Testis (tissue), 3 donors: ENCODE data around the gene NPHP4. TPM values are rescaled to one million over a fixed set of nuclear protein-coding genes. Genes with fewer than 3 reads are reported as not detected.
"Not testable (repeated sequence)": the region's sequence is repeated elsewhere in the genome, so short reads cannot be mapped to it uniquely, and the experiment has no call there.

Experiments
- DNase-seq: peaks from one replicate; pipeline ENCODE4 v3.0.0-alpha.2; 2019
- H3K27ac ChIP-seq, 2 donors: fragments of 200-600 bp; sonication (generic); one replicate each; pipeline ENCODE4 v1.5.1; 2019
- H3K27me3 ChIP-seq: fragments of 200-600 bp; sonication (generic); one replicate; pipeline ENCODE4 v1.5.1; 2019
- H3K36me3 ChIP-seq: fragments of 200-600 bp; sonication (generic); one replicate; pipeline ENCODE4 v1.5.1; 2017; ENCODE audit warnings: low read depth; ENCODE audit errors: missing control alignments
- H3K4me1 ChIP-seq: fragments of 200-600 bp; sonication (generic); one replicate; pipeline ENCODE4 v1.5.1; 2019
- H3K4me3 ChIP-seq, 2 donors: fragments of 200-600 bp; sonication (generic); one replicate each; pipeline ENCODE4 v1.5.1; 2017 to 2019
- H3K9me3 ChIP-seq: fragments of 200-600 bp; sonication (generic); one replicate; pipeline ENCODE4 v1.5.1; 2017
- POLR2A ChIP-seq: fragments of 450-650 bp; IDR thresholded peaks from one replicate; pipeline ENCODE4 v1.6.1; 2017; ENCODE audit warnings: antibody characterized with exemption, mild to moderate bottlenecking, moderate library complexity
- WGBS, 2 donors: methylation state at CpG; one replicate each; pipeline ENCODE4 v1.1.5; 2018; 5-methylcytosine and 5-hydroxymethylcytosine counted together
- intact Hi-C: fragments of 100-400 bp; cut with DNase I; formaldehyde crosslinking; loops from one replicate; pipeline ENCODE4 v1.15.1; 2023; ENCODE audit warnings: low total_unique reads
- polyA plus RNA-seq: library from polyadenylated mRNA; stranded (reverse); fragments of 350-450 nt; fragmentation: Illumina TruSeq; extraction: RNeasy Lipid Tissue Mini Kit (QIAGEN cat#74804); gene quantifications from one replicate; pipeline ENCODE4 v1.2.3, GENCODE V29; 2014; ENCODE audit warnings: low read depth, low replicate concordance; ENCODE audit not compliant: insufficient read depth
- total RNA-seq, 2 donors: library from RNA; depleted of rRNA; stranded (reverse); fragments of >200 nt; gene quantifications; one replicate each; pipeline ENCODE4 v1.2.3, GENCODE V29; 2016
- TF ChIP-seq, protein P1 (sequence below), 3 experiments: fragments of 450-650 bp in 2 of 3; fragments of 200-600 bp in 1 of 3; sonication (generic) in 1 of 3; IDR thresholded peaks; one replicate each; pipeline ENCODE4 v1.5.1; 2016 to 2019; ENCODE audit warnings: antibody characterized with exemption in 3 of 3, mild to moderate bottlenecking in 2 of 3, moderate library complexity in 1 of 3

NPHP4 gene
- total and polyA plus RNA-seq, 3 donors from 2014 or later: 26.3 to 65.9 (median 49.4) TPM

DNA sequence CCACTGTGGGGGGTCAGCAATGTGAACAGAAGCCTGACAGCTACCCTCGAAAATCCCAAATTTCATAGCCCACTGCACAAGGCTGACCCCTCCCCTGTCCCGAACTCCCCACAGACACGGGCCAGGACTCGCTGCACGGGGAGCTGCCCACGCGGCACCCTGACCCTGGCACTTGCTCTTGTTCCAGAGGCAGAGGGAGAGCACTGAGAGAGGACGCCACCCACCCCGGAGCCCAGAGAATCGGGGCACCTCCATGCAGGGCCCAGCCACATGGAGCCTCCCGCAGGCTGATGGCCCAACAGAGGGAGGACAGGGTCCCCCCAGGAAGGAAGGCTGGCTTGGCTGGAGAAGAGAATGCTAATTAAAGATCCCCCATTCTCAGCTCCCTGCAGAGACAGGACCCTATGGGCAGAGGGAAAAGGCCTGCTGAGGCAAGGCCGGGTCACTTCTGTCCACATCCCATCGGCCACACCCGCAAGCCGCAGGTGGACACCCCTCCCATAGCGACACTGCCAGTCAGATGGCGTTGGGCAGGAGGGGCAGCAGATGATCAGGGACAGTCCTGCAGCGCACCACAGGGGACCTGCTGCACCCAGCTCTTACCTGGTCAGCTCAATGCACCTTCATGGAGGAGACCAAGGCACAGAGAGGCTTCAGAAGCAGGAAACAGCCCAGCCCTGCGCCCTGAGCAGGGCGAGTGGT lies 136.9 kb downstream of the NPHP4 start:
- DNase-seq: no peak
- Histone ChIP-seq H3K27me3 (no peaks in the 10 kb centered on the region), H3K27ac (no peak overlapping the region), H3K4me3 (no peak overlapping the region), H3K4me1 (no peaks in the 10 kb centered on the region), H3K9me3 (no peaks in the 10 kb centered on the region), H3K36me3 (no peaks in the 10 kb centered on the region)
- intact Hi-C loops: no loop called here
- 80 to 86% methylated on average over 2 to 20 of the region's 20 CpGs for WGBS, 2 donors
- no peak for TF ChIP-seq POLR2A
- TF ChIP-seq, protein P1, sequence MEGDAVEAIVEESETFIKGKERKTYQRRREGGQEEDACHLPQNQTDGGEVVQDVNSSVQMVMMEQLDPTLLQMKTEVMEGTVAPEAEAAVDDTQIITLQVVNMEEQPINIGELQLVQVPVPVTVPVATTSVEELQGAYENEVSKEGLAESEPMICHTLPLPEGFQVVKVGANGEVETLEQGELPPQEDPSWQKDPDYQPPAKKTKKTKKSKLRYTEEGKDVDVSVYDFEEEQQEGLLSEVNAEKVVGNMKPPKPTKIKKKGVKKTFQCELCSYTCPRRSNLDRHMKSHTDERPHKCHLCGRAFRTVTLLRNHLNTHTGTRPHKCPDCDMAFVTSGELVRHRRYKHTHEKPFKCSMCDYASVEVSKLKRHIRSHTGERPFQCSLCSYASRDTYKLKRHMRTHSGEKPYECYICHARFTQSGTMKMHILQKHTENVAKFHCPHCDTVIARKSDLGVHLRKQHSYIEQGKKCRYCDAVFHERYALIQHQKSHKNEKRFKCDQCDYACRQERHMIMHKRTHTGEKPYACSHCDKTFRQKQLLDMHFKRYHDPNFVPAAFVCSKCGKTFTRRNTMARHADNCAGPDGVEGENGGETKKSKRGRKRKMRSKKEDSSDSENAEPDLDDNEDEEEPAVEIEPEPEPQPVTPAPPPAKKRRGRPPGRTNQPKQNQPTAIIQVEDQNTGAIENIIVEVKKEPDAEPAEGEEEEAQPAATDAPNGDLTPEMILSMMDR (IDR thresholded peaks at IDR 0.05): no peak

DNA sequence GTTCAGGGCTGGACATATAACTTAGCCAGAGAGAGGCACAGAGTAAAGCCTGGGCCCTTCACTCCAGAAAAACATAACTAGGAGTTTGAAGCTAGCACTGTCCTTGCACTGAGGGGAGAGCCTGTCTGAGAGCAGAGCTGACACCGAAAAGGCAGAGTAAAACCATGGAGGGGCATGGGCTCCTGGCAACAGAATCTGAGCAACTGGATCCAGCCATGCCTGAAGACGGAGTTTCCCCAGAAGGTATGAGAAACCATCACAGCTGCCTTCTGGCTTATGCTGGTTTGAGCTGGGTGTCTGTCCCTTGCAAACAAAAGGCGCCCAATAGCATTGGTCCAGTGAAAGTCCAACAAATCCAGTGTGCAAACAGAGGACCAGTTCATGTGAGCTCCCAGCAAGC lies 137.5 kb downstream of the NPHP4 start:
- WGBS, 2 donors: 95% methylated on average over 3 of the region's 3 CpGs; no CpG with 5 or more reads in 1 of the 2 donors
- TF ChIP-seq, protein P1 (IDR thresholded peaks at IDR 0.05): no peak
- no peak for TF ChIP-seq POLR2A
- H3K36me3 ChIP-seq: no peaks in the 10 kb centered on the region
- H3K27ac ChIP-seq: no peak overlapping the region
- H3K27me3 ChIP-seq: no peaks in the 10 kb centered on the region
- H3K4me3 ChIP-seq: no peak overlapping the region
- intact Hi-C loops: no loop called here
- H3K9me3 ChIP-seq: no peaks in the 10 kb centered on the region
- DNase-seq: no peak
- H3K4me1 ChIP-seq: no peaks in the 10 kb centered on the region

DNA sequence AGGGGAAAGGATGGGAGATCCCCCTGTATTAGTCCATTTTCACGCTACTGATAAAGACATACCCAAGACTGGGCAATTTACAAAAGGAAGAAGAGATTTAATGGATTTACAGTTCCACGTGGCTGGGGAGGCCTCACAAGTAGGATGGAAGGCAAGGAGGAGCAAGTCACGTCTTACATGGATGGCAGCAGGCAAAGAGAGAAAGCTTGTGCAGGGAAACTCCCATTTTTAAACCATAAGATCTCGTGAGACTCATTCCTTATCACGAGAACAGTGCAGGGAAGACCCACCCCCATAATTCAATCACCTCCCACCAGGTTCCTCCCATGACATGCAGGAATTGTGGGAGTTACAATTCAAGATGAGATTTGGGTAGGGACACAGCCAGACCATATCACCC lies 138.4 kb downstream of the NPHP4 start:
- H3K4me1 ChIP-seq, intact Hi-C loops, H3K27me3 ChIP-seq, H3K36me3 ChIP-seq, H3K9me3 ChIP-seq, H3K4me3 ChIP-seq, H3K27ac ChIP-seq, DNase-seq: not testable (repeated sequence)
- WGBS, 2 donors: 76 to 84% methylated on average over 5 of the region's 5 CpGs

DNA sequence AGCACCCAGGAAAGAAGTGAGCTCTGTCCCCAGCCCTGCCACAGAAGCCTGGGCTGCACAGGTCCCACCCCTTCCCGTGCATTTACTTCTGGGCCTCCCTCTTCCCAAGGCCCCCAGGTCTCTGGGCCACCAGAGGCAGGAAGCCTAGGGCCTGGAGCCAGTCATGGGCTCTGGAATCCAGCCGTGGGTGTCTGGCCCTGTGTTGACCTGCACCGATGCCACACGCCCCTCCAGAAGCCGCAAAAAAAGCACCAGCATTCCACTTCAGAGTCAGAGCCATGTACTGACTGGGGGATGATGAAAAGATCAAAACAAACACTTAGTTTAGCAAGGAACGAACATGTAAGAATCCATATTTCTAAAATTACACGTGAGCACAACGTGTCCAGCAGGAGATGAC lies 141.7 kb downstream of the NPHP4 start:
- no peak for DNase-seq
- intact Hi-C loops: no loop called here
- Histone ChIP-seq H3K36me3 (no peaks in the 10 kb centered on the region), H3K4me3 (no peak overlapping the region), H3K4me1 (no peaks in the 10 kb centered on the region), H3K27me3 (no peaks in the 10 kb centered on the region), H3K27ac (no peak overlapping the region), H3K9me3 (no peaks in the 10 kb centered on the region)
- TF ChIP-seq, protein P1 (IDR thresholded peaks at IDR 0.05): no peak
- TF ChIP-seq POLR2A: no peak
- WGBS, 2 donors: 38 to 68% methylated on average over 6 to 8 of the region's 8 CpGs

DNA sequence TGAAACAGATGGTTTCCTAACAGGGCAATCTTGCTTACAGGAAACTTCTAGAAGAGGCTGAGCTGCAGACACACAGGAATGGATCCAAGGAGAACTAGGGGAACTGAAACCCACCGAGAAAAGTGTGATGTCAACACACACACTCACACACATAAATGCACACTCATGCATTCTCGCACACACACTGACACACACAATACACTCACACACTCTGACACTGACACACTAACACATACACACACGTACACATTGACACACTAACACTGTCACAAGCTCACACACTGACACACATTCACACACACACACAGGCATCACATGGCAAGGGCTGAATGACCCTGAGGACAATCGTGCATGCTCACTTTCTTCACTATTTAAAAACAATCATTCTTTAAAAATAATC lies 142.7 kb downstream of the NPHP4 start:
- no peak for DNase-seq
- H3K36me3 ChIP-seq: no peaks in the 10 kb centered on the region
- intact Hi-C loops: no loop called here

More for the DNA sequence above, 142.7 kb downstream of the NPHP4 start:
- Histone ChIP-seq H3K27me3 (no peaks in the 10 kb centered on the region), H3K4me3 (no peak overlapping the region), H3K4me1 (no peaks in the 10 kb centered on the region), H3K9me3 (no peaks in the 10 kb centered on the region), H3K27ac (no peak overlapping the region)
- TF ChIP-seq, protein P1 (IDR thresholded peaks at IDR 0.05): no peak
- TF ChIP-seq POLR2A: no peak
- WGBS, 2 donors: 79 to 84% methylated on average over 4 of the region's 4 CpGs
